Measurements from ENCODE around the gene TCEAL6. TPM values are rescaled to one million over a fixed set of nuclear protein-coding genes. Genes with fewer than 3 reads are reported as not detected.

TCEAL6 gene
- total RNA-seq, 1 donor from 2014 or later: not detected

- H3K4me3 Mint-ChIP-seq (ENCODE audit: low read depth): no peak overlapping the region
- peaks cover 30% of the 10 kb centered on the region for H3K9me3 Mint-ChIP-seq (ENCODE audit: low read depth)
- H3K4me1 Mint-ChIP-seq (ENCODE audit: low read depth): no peaks in the 10 kb centered on the region
- no peaks in the 10 kb centered on the region for H3K27me3 Mint-ChIP-seq
- no peak for DNase-seq (ENCODE audit: low spot score, unreplicated experiment)
- H3K27ac Mint-ChIP-seq: no peak overlapping the region
- TF ChIP-seq CTCF (IDR thresholded peaks at IDR 0.05; ENCODE audit: unreplicated experiment): no peak
- no peaks in the 10 kb centered on the region for H3K36me3 Mint-ChIP-seq (ENCODE audit: insufficient read depth)
These were observed 28.9 kb downstream of the TCEAL6 start for GRCh38 chrX:102113367-102113766.

Other genes with a start within 250 kb of the TCEAL6 start
- 11.6 and 12.7 TPM in 2 replicates for gene ZMAT1, start 210.5 kb downstream of the TCEAL6 start, total RNA-seq
- 5.9 and 7.2 TPM in 2 replicates for gene TCEAL2, start 16.8 kb downstream of the TCEAL6 start, total RNA-seq
- 24.0 and 26.8 TPM in 2 replicates for gene BEX5, start 13.5 kb upstream of the TCEAL6 start, total RNA-seq
- 0.51 and 1.6 TPM in 2 replicates for gene TCP11X1, start 72.8 kb upstream of the TCEAL6 start, total RNA-seq
- 2.6 TPM in 1 of 2 replicates, not detected in the other for gene NXF2, start 104.7 kb upstream of the TCEAL6 start, total RNA-seq